NCI-H1417 (cell line): ENCODE measurements around the gene WDR74.
"Not testable (repeated sequence)": the region's sequence is repeated elsewhere in the genome, so short reads cannot be mapped to it uniquely, and the experiment has no call there.

ENCODE experiments used
- DNase-seq, 3 experiments: peaks; one replicate each; lab custom pipeline; 2025; lab: John Stamatoyannopoulos, UW

The WDR74 gene

DNA sequence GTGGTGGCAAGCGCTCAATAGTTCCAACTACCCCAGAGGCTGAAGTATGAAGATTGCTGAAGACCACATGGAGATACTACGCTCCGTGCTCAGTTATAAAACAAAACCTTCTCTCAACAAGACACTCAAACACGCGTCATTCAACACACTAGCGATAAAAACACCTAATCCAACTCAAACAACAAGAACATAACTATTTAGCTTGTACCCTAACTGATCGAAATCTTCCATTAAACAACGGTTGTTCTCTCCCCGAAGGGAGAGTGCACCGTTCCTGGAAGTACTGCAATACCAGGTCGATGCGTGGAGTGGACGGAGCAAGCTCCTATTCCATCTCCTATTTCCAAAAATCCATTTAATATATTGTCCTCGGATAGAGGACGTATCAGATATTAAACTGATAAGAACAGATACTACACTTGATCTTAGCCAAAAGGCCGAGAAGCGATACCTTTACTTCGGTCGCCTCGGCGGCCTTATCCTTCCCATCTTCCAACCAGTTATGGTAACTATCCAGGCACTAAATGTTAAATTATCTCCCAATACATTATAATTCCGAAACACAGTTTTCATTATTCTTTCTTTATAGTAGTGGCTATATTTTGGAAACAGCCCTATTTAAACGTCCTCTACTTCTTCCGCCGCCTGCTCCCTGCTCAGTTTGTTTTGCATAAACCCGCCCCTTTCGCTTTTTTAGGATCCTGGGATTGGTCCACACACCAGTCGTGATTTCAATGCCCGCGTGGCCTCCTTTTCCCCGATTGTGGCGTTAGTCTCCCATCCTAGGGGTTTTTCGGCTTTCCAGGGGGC lies 2.2 kb upstream of the WDR74 start:
- peak; percentile 93 to 99 (median 94) for DNase-seq

DNA sequence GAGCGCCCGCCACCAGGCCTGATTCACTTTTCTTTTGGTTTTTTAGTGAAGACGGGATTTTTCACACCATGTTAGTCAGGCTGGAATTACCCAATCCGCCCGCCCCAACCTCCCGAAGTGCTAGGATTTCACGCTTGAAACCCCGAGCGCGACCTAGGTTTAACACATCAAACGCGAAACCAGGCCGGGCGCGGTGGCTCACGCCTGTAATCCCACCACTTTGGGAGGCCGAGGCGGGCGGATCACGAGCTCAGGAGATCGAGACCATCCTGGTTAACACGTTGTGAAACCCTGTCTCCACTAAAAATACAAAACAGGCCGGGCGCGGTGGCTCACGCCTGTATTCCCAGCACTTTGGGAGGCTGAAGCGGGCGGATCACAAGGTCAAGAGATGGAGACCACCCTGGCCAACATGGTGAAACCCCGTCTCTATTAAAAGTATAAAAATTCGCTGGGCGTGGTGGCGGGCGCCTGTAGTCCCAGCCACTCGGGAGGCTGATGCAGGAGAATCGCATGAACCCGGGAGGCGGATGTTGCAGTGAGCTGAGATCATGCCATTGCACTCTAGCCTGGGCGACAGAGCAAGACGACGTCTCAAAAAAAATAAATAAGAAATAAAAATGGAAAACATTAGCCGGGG lies 1.5 kb upstream of the WDR74 start:
- peak; percentile 42 to 86 (median 53) for DNase-seq

DNA sequence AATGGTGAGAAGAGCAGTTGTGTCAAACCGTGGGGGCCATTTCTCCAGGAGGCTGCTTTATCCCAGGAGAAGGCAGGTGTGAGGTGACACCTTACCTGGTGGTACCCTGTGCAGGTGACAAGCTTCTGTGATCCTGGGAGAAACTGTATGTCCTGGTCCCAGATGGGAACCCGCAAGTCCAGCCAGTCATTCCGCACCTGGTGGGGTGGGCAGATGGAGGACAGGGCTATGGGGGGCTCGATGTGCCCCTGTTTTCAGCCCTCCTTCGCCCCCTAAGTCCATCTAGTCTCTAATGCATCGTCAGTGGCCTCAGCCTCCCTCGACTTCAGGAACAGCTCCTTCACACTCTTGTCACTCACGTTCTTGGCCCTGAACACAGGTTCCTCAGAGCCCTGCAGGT lies 4.1 kb downstream of the WDR74 start:
- no peak for DNase-seq

DNA sequence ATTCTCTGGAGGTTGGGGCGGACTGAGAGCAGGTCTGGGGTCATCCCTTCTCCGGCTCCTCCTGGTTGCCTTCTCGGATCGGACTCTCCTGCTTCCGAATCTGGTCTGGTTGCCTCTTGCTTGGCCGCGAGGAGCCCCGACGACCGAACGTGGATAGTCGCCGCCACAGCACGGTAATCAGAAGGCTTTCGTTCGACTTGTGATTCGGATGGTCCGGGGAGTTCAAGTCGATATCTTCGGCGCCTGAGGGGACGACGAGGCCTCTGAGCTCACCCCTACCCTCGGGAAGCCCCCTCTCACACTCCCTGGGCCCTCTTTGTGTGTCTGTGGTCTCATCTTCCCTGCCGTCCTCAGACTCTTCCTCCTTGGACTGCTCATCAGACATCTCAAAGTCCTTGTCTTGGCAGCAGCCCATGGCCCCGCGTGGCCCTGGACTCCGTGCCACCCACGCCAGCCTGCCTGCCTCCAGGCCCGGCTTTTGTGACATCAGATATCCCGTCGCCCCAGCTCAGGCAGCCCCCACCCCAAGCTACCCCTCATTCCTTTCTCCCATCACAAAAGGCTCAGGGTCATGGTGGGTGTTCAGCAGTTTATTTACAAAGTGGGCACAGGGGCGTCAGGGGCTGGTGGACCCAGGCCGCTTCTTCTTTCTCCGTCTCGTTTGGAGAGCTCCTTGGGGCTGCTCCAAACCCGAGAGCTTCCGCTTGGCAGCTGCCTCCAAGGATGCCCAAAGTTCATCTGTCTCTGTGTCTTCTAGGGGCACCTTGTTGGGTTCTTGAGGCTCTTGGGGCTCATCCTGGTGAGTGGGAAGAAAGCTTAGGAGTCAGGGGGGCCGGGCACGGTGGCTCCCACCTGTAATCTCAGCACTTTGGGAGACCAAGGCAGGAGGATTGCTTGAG lies 6.8 kb downstream of the WDR74 start, which contains the start of gene TEX54:
TSS of gene TEX54 (minus strand) at position 506 of the 899 bp plus-strand sequence.
- DNase-seq, result peak in 1 of 3 experiments; percentile 50

DNA sequence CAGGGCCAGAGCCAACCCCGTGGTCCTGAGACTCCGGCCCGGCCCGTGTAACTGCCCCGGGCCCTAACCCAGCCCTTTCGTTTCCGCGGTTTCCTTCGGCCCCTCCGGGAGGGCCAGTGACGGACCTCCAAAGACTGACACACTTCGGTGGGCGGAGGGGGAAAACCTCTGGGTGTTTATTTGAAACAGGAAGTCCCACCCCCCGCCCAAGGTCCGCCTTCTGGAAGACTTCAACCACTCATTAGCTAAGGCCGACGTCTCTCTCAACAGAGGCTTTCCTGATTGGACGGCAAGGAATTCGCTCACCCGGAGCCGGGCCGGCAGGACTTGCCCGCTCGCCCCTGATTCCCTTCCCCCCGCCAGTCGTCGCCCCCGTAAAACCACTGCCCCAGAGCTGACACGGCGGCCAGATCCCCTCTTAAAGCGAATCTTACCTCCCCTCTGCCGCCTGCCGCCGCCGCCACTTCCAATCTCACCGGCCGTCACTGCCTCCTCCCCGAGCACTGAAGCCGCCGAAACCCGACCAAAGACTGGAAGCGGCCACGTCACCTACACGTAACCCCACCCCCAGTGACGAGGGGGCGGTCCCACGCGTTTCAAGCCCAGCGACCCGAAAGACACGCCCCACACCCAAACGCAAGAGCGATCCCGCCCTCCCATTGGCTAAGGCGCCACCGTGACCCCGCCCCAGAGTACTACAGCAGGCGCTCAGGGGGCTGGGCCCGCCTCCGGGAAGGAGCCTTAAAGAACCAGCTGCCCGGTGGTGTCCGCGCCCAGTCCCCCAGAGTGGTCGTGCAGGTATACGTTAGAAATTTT lies 7.7 kb downstream of the WDR74 start, which contains the start of gene STX5:
TSS of gene STX5 (minus strand) at position 532 of the 816 bp plus-strand sequence. CDS start 808 bp downstream, outside the sequence.
- peak; percentile 98 to 99 (median 99) for DNase-seq

DNA sequence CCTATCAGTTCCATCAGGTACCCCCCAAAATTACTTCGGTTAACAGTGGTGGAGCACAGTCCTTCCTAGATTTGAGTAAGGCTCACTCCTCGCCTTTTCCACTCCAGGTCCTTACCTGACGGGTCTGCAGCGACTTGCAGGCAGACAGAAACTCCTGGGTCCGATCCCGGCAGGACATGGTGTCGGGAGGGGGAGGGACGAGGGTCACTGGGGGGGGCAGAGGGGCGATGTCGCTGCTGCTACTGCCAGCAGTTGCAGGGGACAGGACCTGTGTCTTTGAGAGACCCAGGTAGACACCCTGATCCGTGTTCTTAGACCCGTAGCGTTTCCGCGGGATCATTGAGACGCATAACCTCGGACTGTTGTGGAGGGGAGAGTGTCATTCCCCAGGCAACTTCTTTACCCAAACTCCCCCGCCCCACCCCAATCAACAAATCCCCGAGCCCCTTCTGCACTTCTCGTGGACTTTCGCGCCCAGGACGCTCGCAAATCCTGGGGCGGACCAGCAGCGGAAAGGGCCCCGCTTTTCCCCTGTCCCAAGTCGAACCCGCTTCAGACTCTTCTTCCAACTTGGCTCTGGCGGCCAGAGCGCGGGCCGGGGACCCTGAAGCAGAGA lies 8.4 kb downstream of the WDR74 start:
- DNase-seq, result no peak

DNA sequence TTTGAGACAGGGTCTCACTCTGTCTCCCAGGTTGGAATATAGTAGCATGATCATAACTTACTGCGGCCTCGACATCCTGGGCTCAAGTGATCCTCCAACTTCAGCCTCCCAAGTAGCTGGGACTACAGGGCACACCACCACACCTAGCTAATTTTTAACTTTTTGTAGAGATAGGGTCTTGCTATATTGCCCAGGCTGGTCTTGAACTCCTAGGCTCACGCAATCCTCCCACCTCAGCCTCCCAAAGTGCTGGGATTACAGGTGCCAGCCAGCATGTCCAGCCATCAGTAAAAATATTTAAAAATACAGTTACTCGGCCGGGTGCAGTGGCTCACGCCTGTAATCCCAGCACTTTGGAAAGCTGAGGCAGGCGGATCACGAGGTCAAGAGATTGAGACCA lies 11.3 kb downstream of the WDR74 start:
- DNase-seq, result not testable (repeated sequence)

DNA sequence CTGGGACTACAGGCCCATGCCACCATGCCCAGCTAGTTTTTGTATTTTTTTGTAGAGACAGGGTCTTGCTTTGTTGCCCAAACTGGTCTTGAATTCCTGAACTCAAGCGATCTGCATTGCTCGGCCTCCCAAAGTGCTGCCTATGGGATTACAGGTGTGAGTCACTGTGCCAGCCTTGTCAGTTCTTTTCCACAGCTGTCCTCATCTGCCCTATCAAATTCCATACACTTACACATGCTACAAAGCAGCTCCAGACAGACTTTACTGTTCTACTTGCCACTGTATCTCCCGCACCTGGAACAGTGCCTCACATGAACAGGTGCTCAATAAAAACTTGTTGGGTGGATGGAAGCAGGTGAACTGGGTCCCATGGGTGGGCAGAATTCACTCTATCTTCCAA lies 15.7 kb downstream of the WDR74 start:
- DNase-seq, result no peak

DNA sequence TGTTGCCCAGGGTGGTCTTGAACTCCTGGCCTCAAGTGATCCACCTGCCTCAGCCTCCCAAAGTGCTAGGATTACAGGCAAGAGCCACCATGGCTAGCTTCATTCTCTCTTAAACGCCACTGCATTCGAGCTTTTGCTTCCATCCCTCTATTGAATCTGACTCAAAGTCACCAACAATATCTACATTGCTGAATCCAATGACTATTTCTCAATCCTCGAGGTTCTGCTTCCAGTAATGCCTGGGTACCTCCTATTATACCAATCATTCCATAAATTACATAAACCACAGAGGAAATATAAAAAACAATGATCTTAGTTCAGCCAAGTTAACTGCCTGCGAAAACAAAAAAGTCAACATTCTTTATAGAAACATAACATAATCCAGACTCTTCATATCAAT lies 22.3 kb downstream of the WDR74 start:
- no peak for DNase-seq

DNA sequence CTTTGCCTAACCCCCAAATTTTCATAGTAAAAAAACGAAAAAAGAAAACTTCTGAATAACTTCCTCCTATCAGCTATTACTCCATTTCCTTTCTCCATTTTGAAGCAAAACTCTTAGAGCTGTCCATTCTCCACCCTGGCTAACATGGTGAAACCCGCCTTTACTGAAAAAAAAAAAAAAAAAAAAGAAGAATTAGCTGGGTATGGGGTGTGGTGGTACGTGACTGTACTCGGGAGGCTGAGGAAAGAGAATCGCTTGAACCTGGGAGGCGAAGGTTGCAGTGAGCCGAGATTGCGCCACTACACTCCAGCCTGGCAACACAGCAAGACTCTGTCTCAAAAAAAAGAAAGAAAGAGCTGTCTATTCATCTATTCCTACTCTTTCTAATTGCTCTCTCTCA lies 22.8 kb downstream of the WDR74 start:
- no peak for DNase-seq

DNA sequence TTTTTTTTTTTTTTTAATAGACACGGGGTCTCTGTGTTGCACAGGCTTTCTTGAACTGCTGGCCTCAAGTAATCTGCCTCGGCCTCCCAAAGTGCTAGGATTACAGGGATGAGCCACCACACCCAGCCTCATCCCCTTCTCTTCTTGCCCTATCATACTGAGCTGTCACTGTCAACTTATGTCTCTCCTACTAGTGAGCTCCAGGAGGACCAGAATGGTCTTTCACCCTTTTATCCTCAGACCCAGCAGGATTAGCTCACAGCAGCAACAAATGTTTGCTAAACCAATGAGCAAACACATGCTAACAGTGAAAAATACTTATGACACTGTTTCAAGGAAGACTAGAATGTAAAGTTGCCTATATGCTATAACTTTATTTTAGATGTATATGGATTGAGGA lies 27.7 kb downstream of the WDR74 start:
- DNase-seq, result no peak

DNA sequence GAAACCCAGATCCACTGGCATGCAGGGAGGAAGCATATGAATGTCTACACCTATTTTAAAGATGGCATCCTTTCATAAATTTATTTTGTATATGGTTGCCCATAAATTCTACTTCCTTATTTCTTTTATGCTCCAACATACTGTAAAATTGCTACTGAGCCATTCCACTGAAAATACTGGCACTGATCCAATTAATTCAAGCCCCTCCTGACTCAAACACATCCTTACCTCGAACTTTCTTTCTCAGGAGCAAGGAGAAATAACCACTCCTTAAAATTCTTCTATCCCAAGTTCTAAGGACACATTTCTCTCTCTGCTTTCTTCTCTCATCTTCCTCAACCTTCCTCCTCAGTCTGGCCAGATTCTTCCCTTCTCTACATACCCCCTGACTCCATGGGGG lies 28.6 kb downstream of the WDR74 start:
- no peak for DNase-seq

DNA sequence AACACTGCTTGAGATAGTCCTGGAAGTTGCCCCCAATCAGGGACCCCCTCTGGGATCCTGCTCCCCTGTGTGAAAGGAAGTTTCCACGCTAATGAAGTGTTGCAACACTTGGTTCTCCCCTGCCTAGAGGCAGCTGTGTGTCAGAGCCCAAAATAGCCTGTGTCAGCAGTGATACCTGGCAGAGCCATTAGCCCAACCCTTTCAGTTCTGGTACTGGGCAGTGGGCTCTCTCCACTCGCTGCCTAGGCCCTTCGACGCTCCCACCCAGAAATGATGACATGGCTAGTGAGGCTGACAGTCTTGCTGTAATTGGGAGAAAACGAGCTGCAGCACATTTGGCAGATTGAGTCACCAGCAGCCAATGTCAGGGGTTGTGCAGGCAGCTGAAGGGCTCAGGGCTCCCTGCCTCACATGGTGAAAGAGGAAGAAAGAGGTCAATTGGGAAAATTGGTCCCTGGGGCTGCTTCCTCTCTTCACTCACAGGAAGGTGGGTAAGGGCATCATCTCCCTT lies 32.7 kb downstream of the WDR74 start:
- DNase-seq, result no peak

DNA sequence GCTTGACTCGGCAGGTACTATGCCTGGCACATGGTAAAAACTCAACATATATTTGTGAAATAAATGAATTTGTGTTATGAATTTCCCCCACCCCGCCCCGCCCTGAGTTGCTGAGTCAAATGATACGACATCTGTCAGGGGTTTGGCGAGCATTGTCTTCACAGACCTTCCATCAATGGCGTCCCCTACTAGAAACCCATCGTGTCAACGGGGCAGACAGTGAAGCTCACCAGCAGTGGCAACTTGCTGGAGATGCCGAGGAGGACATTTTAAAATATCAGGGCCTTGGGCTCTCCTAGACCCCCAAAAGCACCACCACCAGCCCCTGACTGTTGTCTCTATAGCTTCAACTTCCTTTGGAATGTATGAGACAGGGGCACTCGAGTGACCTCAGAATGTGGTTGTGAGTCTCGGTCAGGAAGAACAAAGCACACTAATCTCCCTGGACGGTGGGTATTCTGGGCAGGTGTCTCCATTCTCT lies 33.4 kb downstream of the WDR74 start:
- DNase-seq, result no peak

DNA sequence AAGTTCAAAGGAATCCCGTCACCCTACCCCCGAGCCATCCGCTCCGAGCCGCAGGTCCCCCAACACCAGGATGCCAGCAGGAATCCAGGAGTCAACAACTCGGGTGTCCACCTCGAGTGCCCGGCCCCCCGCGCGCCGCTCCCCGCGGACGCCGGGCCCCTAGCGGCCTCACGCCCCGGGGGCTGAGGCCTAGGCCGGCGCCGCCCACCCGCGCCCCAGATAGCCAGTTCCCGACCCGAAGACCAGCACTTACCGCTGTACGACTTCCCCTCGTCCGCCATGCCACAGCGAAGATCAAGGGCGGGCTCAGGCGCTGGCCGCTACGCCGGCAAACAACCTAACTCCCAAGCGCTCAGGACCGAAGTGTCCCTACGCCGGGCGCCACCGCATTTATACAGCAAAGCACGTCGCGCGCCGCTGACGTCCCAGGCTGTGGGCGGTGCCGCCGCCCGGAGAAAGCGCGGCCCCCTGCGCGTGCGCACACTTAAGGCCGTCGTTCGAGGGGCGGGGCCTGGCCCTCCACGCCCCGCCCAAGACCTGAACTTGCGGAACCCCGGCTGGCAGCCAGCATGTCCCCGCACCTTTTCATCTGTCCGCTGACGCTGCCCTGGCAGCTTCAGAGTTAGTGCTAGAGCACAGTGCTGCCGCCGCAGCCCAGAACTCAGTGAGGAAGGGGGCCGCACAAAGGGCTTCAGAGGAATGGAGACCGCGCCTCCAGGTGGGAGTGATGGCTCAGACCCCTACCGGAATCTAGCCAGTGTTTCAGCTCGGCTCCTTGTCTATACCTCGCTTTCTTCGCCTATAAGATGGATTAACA lies 34.1 kb downstream of the WDR74 start, which contains the start of gene NXF1:
TSS of gene NXF1 (minus strand) at position 365 of the 817 bp plus-strand sequence. CDS start at position 281, 84 bp downstream.
- DNase-seq, result peak; percentile 98 to 99 (median 98)

DNA sequence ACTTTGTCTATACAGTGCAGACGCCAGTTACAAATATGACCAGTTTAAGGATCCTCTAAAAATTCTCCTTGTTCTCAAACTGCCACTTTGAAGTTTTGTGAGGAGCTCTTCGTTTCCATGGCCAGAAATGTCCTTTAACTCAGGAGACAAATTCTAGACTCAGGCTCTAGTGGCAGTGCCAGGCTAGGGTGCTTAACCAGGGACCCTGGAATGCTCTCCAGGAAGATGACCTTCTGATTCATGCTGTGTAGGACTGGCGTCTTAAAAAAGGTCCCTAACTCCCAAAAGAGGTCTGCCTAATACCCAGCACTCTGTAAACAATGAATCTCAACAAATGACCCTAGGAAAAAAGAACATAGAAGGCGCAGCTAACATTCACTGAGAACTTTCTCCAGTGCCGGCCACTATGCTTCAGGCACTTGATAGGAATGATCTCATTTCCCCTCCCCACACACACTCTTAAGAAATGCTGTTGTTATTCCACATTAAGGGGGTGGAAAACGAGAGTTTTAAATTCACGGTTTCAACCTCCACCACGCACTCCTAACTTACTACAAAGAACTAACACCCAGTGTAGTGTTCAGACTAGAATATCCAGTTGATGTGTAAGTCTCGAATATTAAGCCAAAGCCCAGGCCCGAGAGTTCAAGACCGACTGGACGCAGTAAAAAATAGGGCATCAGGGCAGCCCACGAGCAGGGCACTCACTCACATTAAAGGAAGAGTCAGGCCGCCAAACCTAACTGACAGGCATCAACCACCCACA lies 34.9 kb downstream of the WDR74 start:
- peak in 1 of 3 experiments; percentile 80 for DNase-seq

DNA sequence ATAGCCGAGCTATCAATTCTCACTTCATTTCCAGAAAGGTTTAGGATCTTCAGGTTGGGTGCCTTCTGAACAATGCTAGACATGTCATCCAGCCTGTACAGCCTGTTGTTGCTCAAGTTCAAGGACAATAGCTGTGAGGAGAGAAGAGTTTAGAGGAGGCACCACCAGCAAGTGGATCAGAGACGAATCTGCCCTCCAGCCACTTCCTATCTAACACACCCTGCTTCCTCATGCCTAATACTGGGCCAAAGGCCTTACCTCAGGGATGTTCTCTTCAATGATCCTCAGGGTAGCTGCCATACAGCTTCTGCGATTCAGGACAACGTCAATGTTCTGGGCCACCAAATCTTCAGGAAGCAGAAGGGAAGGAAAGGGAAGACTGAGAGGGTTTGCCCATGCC lies 38.3 kb downstream of the WDR74 start:
- no peak for DNase-seq

DNA sequence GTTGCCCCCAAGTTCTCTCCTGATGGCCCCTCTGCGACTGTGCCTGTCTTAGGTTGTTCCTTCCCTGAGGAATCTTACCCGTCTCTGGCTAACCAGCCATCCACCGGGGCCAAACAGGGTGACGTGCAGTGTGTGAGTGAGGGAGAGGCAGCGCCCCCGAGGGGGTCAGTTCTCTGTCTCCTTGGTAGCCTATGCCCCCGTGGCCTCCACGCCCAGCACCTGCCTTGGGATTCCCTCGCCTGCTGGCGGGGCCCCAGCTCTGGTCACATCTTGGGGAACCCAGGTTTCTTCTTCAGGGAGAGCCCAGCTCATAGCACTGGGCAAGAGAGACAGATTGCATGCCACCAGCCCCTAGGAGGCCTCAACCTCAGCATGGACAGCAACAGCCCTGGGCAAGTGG lies 39.9 kb downstream of the WDR74 start:
- DNase-seq, result no peak

DNA sequence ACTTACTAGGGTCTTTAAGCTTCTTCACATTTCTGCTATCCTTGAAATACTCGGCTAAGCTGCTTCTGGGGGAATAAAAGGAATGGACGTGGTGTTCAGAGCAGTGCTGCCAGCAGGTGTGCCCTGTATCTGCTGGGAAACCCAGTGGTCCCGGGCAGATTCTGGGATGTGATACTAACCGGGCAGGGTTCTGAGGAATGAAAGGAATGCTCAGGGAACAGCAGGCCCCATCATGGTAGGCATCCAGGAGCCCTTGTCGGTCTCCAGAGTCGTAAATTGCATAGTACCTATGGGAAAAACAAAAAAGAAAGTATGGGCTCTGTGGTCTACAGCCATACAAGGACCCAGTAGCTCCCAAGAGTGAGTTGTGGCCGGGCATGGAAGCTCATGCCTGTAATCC lies 43.1 kb downstream of the WDR74 start:
- DNase-seq, result no peak
